GM12878 (cell line): Measurements from ENCODE around the gene CDC34. TPM values are rescaled to one million over a fixed set of nuclear protein-coding genes. Genes with fewer than 3 reads are reported as not detected.

ENCODE experiments used
- ATAC-seq: fragments of 200-7000 bp; cut with Tn5 transposase; 3 replicates; pipeline ENCODE4 v1.9.1; 2020; ENCODE audit warnings: mild to moderate bottlenecking, moderate library complexity
- BruUV-seq: library from RNA; stranded (reverse); fragments of 400-500 nt; replicated peaks from 2 replicates; lab custom pipeline; 2021; lab: Mats Ljungman, UMichigan
- CTCF ChIA-PET: fragments of 300-600 bp; sonication (Branson Sonifier 250); formaldehyde crosslinking; extraction: SDS; loops from one replicate; lab custom pipeline; 2021; ENCODE audit warnings: inconsistent platforms; lab: Yijun Ruan, JAX
- POLR2A ChIA-PET: fragments of 350-600 bp; formaldehyde crosslinking; extraction: SDS; loops from one replicate; lab custom pipeline; 2021; ENCODE audit warnings: inconsistent platforms; lab: Charles Lee
- RAD21 ChIA-PET: fragments of 300-600 bp; sonication (Branson Sonifier 250); formaldehyde crosslinking; loops from one replicate; lab custom pipeline; 2023; ENCODE audit warnings: antibody characterized with exemption; ENCODE audit not compliant: unreplicated experiment; lab: Charles Lee
- SMC1A ChIA-PET: fragments of 300-600 bp; sonication (Branson Sonifier 250); formaldehyde crosslinking; loops from one replicate; lab custom pipeline; 2023; ENCODE audit not compliant: unreplicated experiment, uncharacterized antibody; lab: Charles Lee
- DNase-seq: peaks from one replicate; pipeline ENCODE4 v3.0.0-alpha.2; 2011; ENCODE audit warnings: low read depth, low spot score
- FAIRE-seq: peaks from 3 replicates; lab custom pipeline; 2011; peaks lifted over from hg19 to GRCh38; lab: Jason Lieb, UNC
- H2AFZ ChIP-seq: 2 replicates; pipeline ENCODE4 v1.6.0; 2011; ENCODE audit warnings: low read depth, low read length, control low read depth; ENCODE audit not compliant: control insufficient read depth
- H3K27ac ChIP-seq: 2 replicates; pipeline ENCODE4 v1.5.1; 2011; ENCODE audit warnings: control low read depth; ENCODE audit not compliant: control insufficient read depth, insufficient read depth
- H3K27me3 ChIP-seq, 2 experiments: replicated peaks in 1 of 2; 2 replicates each; pipeline versions ENCODE4 v1.6.0 to v1.6.1; 2011; ENCODE audit warnings: low read length in 1 of 2; ENCODE audit not compliant: control insufficient read depth in 2 of 2, insufficient read depth in 2 of 2
- H3K36me3 ChIP-seq, 2 experiments: 2 replicates each; pipeline ENCODE4 v1.5.1; 2011; ENCODE audit warnings: low read length in 1 of 2; ENCODE audit not compliant: control insufficient read depth in 2 of 2, insufficient read depth in 2 of 2
- H3K4me1 ChIP-seq: 2 replicates; pipeline ENCODE4 v1.6.1; 2011; ENCODE audit warnings: mild to moderate bottlenecking, low read length, moderate library complexity, mixed read lengths; ENCODE audit not compliant: control insufficient read depth, insufficient read depth
- H3K4me2 ChIP-seq: 2 replicates; pipeline ENCODE4 v1.6.0; 2011; ENCODE audit warnings: control low read depth; ENCODE audit not compliant: control insufficient read depth, insufficient read depth
- H3K4me3 ChIP-seq: fragments of 200-600 bp; sonication (generic); 2 replicates; pipeline ENCODE4 v1.5.1; 2016
- H3K79me2 ChIP-seq: 2 replicates; pipeline ENCODE4 v1.6.0; 2011; ENCODE audit warnings: low read length; ENCODE audit not compliant: control insufficient read depth, insufficient read depth
- H3K9ac ChIP-seq: 2 replicates; pipeline ENCODE4 v1.8.0; 2011; ENCODE audit warnings: low read length, control low read depth, mixed read lengths; ENCODE audit not compliant: control insufficient read depth, insufficient read depth
- H3K9me3 ChIP-seq: replicated peaks from 3 replicates; pipeline ENCODE4 v1.5.1; 2011; ENCODE audit warnings: mild to moderate bottlenecking, low read length; ENCODE audit not compliant: control insufficient read depth, insufficient read depth
- H4K20me1 ChIP-seq: 2 replicates; pipeline ENCODE4 v1.6.0; 2011; ENCODE audit not compliant: control insufficient read depth, insufficient read depth
- CHD1 ChIP-seq: IDR thresholded peaks from 2 replicates; pipeline ENCODE4 v1.6.1; 2012; ENCODE audit warnings: low read depth, low read length, improper control_type of control experiment
- CHD2 ChIP-seq: IDR thresholded peaks from 2 replicates; pipeline ENCODE4 v1.6.1; 2011; ENCODE audit warnings: low read depth, low read length, improper control_type of control experiment, borderline replicate concordance
- EED ChIP-seq: sonication (generic); IDR thresholded peaks from 2 replicates; pipeline ENCODE4 v1.6.1; 2016; ENCODE audit warnings: antibody characterized with exemption, low read depth
- ELK1 ChIP-seq: IDR thresholded peaks from 2 replicates; pipeline ENCODE4 v1.6.1; 2012; ENCODE audit warnings: low read depth, low read length, improper control_type of control experiment
- IKZF2 ChIP-seq, 2 experiments: fragments of 450-650 bp; IDR thresholded peaks; 2 replicates each; pipeline ENCODE4 v1.6.1; 2017; ENCODE audit warnings: mild to moderate bottlenecking in 2 of 2, moderate library complexity in 2 of 2
- MYC ChIP-seq: IDR thresholded peaks from 2 replicates; pipeline ENCODE4 v1.6.1; 2011; ENCODE audit warnings: mild to moderate bottlenecking, low read length, moderate library complexity, inconsistent platforms; ENCODE audit not compliant: insufficient read depth, insufficient replicate concordance, insufficient read length, severe bottlenecking
- POLR2A ChIP-seq: IDR thresholded peaks from 2 replicates; pipeline ENCODE4 v1.6.1; 2011; ENCODE audit warnings: low read depth, mild to moderate bottlenecking, low read length
- RAD21 ChIP-seq: IDR thresholded peaks from 2 replicates; pipeline ENCODE4 v1.6.1; 2011; ENCODE audit warnings: mild to moderate bottlenecking, low read depth, low read length, moderate library complexity; ENCODE audit not compliant: insufficient read depth
- RUNX3 ChIP-seq: IDR thresholded peaks from 2 replicates; pipeline ENCODE4 v1.6.1; 2012; ENCODE audit warnings: low read length, inconsistent platforms
- SPI1 ChIP-seq: IDR thresholded peaks from 2 replicates; pipeline ENCODE4 v1.6.1; 2011; ENCODE audit warnings: low read depth, mild to moderate bottlenecking, low read length, moderate library complexity, borderline replicate concordance; ENCODE audit not compliant: insufficient read depth
- ZNF24 ChIP-seq: fragments of 450-650 bp; IDR thresholded peaks from 2 replicates; pipeline ENCODE4 v1.6.1; 2017; ENCODE audit warnings: antibody characterized with exemption, mild to moderate bottlenecking
- WGBS: methylation state at CpG from one replicate; pipeline ENCODE4 v1.1.6; 2016; ENCODE audit warnings: low lambda C conversion rate; ENCODE audit not compliant: insufficient replicate concordance, insufficient coverage; ENCODE audit errors: missing lambda C conversion rate; 5-methylcytosine and 5-hydroxymethylcytosine counted together
- in situ Hi-C: fragments of 300-500 bp; cut with MboI; formaldehyde crosslinking; loops from 9 replicates; pipeline ENCODE4 v1.14.3; 2018; ENCODE audit warnings: mixed read lengths
- intact Hi-C: fragments of 100-400 bp; cut with micrococcal nuclease; formaldehyde crosslinking; loops from one replicate; pipeline ENCODE4 v1.14.2; 2022; ENCODE audit not compliant: unreplicated experiment
- polyA plus RNA-seq, 11 experiments: library from polyadenylated mRNA; depleted of rRNA in 4 of 11; unstranded in 6 of 11; stranded (reverse) in 5 of 11; fragments of >200 nt; fragmentation: Nextera tagmentation in 4 of 11; fragmentation: Illumina TruSeq in 1 of 11; extraction: Ambion mirVana in 4 of 11; extraction: Trizol in 1 of 11; gene quantifications; 1 replicate in 1 of 11; 2 replicates in 10 of 11; pipeline versions ENCODE4 v1.2.1 to v1.2.3, GENCODE V29; 2011 to 2016; ENCODE audit warnings: inconsistent platforms in 2 of 11, missing spikeins in 2 of 11, low read depth in 1 of 11
- total RNA-seq, 4 experiments: library from RNA; depleted of rRNA in 3 of 4; stranded (reverse); fragments of >200 nt in 3 of 4; fragmentation: Illumina TruSeq in 1 of 4; extraction: Trizol in 1 of 4; gene quantifications; 2 replicates each; pipeline versions ENCODE4 v1.2.1 to v1.2.3, GENCODE V29; 2013 to 2021

The CDC34 gene
- total and polyA plus RNA-seq, 10 of the 15 experiments (the other 5 are each of a cell fraction or from before 2014, with no cell fraction given), result 0.31 to 48.9 (median 28.5) TPM

GRCh38 chr19:538641-539428 lies 7.3 kb downstream of the CDC34 start:
- POLR2A ChIA-PET, result no interaction called here
- intact Hi-C loops, result no loop called here
- CTCF ChIA-PET, result no interaction called here

GRCh38 chr19:539429-540030 lies 8.0 kb downstream of the CDC34 start:
- DNase-seq (no peak), FAIRE-seq (no peak)
- H3K4me3 ChIP-seq, result no peak overlapping the region
- no peak overlapping the region for H3K9ac ChIP-seq
- in situ Hi-C loops, result no loop called here
- no peak for TF ChIP-seq ELK1
- TF ChIP-seq POLR2A, result 0 out of 2 replicates have a peak, but pooled peaks have one; percentile 6
- TF ChIP-seq, all 136 proteins: peak for 1
- no peak overlapping the region for H2AFZ ChIP-seq
- ChIA-PET RAD21 (no interaction called here), POLR2A (no interaction called here), CTCF (no interaction called here), SMC1A (no interaction called here)
- intact Hi-C loops, result no loop called here
- H3K9me3 ChIP-seq, result no peaks in the 10 kb centered on the region
- H3K27ac ChIP-seq, result no peak overlapping the region
- H3K4me1 ChIP-seq, result no peaks in the 10 kb centered on the region
- 93% methylated on average over 28 of the region's 30 CpGs for WGBS
- no peak for ATAC-seq
- no peaks in the 10 kb centered on the region; the same call in 1 of the 2 replicates for H3K79me2 ChIP-seq
- H3K27me3 ChIP-seq, result no peaks in the 10 kb centered on the region
- H3K4me2 ChIP-seq, result no peak overlapping the region
- BruUV-seq, result no TSS peak
- H3K36me3 ChIP-seq, result peaks cover 0 to 5% of the 10 kb centered on the region in 2 experiments; a peak in 3 of 4 replicates
- no peaks in the 10 kb centered on the region; the same call in 1 of the 2 replicates for H4K20me1 ChIP-seq

More at GRCh38 chr19:538641-539428, 7.3 kb downstream of the CDC34 start:
- FAIRE-seq (no peak), DNase-seq (no peak), ATAC-seq (no peak)
- TF ChIP-seq RAD21 (no peak), IKZF2 (IDR thresholded peaks at IDR 0.05) (no peak), MYC (no peak), RUNX3 (no peak), CHD2 (no peak), CHD1 (no peak), ZNF24 (no peak), SPI1 (no peak), EED (no peak)
- BruUV-seq, result TSS peak; percentile 56
- Histone ChIP-seq H3K4me1 (peaks cover 2% of the 10 kb centered on the region), H3K27me3 (no peaks in the 10 kb centered on the region), H3K9ac (no peak overlapping the region), H2AFZ (no peak overlapping the region), H3K36me3 (peaks cover 0 to 5% of the 10 kb centered on the region in 2 experiments; a peak in 3 of 4 replicates), H3K9me3 (no peaks in the 10 kb centered on the region), H3K27ac (no peak overlapping the region), H3K79me2 (peaks cover 5% of the 10 kb centered on the region), H3K4me2 (no peak overlapping the region), H4K20me1 (no peaks in the 10 kb centered on the region; the same call in 1 of the 2 replicates), H3K4me3 (no peak overlapping the region)
- SMC1A ChIA-PET, result no interaction called here
- RAD21 ChIA-PET, result no interaction called here
- in situ Hi-C loops, result no loop called here
- WGBS, result 89% methylated on average over 26 of the region's 40 CpGs
